Left forelimb (tissue), 1 donor: ENCODE data around the gene MCOLN3.

Experiments used
- DNase-seq: peaks from one replicate; pipeline ENCODE4 v3.0.0-alpha.2; 2018; ENCODE audit warnings: low spot score

The MCOLN3 gene

DNA sequence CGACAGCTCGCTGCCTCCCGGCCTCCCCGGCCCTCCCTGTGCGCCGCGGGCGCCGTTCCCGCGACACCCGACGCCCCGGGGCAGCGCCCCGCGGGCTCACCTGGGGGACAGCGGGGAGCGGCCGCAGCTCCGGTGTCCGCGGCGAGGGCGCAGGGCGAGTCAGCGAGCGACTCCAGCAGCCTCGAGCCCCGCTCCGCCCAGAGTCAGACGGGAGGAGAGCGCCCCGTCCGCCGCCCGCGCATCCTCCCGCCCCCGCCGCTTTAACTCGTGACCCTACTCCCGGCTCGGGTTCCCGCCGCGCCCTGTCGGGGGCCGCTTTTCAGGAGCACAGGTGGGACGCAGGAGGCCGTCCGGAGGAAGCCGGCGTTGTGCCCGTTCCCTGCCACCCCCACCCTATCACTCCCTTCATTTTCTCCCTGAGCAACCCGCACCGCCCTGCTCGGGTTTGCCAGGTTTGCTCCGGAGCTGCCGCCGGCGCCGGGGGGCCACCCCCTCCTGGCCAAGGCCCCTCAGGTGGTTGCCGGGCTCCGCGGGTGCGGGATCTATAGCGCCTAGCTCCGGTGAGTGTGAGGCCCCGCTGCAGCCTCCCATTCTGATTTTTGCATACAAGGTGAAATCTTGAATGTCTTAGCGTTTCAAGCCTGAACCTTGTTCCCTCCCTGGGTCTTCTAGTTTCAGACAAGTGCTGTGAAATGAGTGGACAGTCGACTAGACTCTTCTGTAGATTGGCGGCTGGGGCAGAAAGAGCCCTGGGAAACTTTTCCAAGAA is at the start of gene MCOLN3:
MCOLN3 (minus strand) TSS at position 205 of the 769 bp plus-strand sequence. CDS start 3,140 bp downstream, outside the sequence.
- DNase-seq = peak; percentile 65

GRCh38 chr1:85093644-85094043 is 45.3 kb upstream of the MCOLN3 start:
- DNase-seq = no peak

DNA sequence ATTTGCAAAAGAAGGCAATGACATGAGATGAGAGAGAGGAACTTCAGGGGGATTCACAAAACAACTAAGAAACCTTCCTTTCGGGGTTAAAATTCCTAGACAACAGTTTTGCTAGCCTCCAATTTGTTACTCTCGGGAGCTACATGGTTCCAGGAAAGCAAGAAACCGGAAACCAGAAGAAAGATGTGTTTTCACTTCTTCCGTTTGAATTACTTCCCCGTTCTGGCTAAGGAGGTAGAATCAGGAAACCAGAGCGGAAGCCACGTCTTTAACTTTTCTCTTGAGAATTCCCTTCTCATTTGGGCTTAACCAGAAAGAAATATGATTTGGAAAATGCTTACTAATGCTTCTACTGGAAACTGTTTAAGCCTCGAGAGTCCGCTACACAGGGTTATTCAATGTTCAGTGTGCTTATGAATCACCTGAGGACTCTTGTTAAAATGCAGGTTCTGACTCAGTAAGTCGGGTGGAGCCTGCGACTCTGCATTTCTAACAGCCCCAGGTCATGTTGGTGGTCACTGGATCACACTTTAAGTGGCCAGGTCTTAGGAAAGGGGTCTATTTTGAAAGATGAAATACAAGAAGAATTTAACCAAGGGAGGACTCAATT is 43.5 kb upstream of the MCOLN3 start:
- no peak for DNase-seq

- no peak for DNase-seq
Observed at GRCh38 chr1:85090225-85090624, 41.9 kb upstream of the MCOLN3 start.

GRCh38 chr1:85089203-85089602 is 40.9 kb upstream of the MCOLN3 start:
- DNase-seq = no peak

DNA sequence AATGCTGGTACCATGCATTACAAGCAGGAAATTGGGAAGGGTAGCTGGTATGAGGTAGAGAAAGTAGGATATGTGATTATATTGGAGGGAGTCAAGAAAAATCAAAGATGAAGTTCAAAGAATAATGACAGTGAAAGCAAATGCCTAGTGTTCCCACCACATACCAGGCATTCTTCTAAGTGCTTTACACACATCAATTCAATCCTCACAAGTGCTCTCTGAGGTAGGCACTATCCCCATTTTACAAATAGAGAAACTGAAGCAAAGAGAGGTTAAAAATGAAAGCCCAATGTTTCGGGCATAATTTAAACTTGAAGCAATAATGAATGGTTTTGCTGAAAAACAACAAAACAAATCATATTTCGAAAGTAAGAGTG is 40.1 kb upstream of the MCOLN3 start:
- no peak for DNase-seq

DNA sequence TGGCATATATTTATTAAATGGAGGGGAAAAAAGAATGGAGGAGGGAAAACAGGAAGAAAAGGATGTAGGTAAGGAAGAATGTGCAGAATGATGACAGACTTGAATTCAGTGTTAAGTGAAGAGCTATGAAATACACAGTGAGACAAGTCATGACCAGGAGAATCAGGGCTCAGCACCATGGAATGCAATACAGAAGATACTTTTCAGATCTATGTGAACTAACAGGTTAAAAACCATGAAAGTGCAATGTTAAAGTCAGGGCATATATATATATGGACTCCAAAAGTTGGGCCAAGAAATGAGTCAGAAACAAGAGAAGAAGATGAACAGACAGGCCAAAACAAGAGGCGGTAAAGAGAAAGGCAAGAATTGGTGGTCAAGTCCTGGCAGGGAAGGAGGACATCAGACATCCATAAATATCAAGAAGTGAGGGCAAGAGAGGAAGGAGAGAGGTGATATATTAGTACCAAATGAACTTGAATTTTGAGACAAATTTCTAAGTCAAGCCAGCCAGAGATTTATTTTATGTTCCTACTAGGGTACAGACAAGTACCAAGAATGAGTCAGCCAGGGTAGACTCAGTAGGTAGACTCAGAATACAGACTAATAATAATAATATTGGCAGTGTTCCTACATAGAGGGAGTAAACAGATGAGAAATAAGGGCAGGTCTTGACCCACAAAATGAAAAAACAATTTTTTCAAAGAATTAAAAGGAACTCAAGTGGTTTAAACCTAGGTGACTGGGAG is 39.5 kb upstream of the MCOLN3 start:
- no peak for DNase-seq

GRCh38 chr1:85085417-85085816 is 37.1 kb upstream of the MCOLN3 start:
- DNase-seq = no peak

GRCh38 chr1:85078903-85079302 is 30.6 kb upstream of the MCOLN3 start:
- DNase-seq = no peak

- DNase-seq = no peak
Observed at GRCh38 chr1:85074365-85074964, 26.2 kb upstream of the MCOLN3 start.

DNA sequence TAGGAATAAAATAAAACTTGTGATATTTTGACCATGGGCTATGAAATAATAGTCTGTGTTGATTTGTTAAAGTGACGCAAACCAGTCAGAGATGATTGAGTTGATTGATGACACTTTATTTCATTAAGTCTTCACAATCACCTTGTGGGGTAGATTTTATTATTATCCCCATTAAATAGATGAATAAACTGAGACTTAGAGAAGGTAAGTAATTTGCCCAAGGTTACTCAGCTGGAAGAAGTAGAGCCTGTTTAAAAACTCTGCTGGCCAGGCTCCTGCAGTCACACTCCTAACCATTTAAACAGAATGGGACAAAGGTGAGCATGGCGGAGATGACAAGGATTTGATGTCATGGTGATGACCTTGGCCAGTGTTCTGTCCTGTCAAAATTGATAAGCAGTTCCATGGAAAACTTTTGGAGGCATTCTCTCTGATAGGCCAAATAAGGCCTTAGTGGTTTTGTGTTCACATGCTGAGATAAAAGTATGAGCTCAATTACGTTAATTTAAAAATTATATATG is 22.7 kb upstream of the MCOLN3 start:
- no peak for DNase-seq

DNA sequence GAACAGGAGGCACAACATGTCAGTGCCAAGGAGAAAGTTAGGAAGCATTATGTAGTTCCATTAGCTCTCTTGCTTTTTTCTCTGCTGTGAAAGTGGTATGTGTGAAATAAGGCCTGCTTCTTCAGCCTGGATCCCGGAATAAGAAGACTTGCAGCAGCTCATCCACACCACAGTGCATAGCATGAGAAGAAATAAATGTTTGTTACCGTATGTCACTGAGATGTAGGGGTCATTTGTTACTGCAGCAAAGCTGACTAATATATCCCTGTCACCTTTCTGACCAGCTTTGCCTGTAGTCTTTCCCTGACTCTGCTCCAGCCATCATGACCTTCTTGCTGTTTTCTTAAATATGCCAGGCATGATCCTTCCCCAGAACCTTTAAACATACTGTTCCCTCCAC is 20.5 kb upstream of the MCOLN3 start:
- DNase-seq = no peak

- DNase-seq = no peak
Observed at GRCh38 chr1:85065550-85065949, 17.2 kb upstream of the MCOLN3 start.

- no peak for DNase-seq
Observed at GRCh38 chr1:85062425-85063026, 14.2 kb upstream of the MCOLN3 start.

DNA sequence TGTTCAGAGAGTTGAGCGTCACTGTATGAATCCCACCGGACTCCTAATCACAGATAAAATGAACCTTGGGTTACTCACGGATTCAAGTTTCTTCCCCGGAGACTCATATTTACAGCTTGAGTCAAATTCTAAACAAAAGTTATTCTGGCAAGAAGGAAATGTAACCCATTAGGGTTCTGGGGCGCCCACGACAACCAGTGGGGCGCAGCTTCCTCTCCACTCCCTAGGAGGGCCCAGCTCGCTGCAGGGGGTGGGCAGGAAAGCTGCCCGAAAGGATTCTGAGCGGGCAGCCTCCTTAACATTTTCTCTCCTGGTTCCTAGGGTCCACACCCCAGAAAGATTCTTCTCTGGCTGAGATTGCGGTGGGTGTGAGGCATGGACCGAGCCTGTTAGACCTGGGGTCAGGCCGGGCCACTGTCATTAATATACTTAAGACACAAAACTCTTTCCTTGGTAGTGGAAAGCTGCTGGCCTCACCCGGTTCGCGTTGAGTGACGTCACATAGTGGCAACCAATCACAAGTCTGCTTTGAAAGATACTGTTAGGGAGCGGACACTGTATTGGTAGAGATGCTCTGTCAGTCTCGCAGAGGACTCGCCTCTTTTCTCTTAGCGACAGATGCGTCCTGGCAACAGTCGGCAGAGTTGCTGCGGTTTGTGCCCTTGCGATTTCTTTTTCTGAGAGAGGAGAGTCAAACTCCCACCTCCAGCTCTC is 13.6 kb upstream of the MCOLN3 start:
- peak; percentile 91 for DNase-seq

DNA sequence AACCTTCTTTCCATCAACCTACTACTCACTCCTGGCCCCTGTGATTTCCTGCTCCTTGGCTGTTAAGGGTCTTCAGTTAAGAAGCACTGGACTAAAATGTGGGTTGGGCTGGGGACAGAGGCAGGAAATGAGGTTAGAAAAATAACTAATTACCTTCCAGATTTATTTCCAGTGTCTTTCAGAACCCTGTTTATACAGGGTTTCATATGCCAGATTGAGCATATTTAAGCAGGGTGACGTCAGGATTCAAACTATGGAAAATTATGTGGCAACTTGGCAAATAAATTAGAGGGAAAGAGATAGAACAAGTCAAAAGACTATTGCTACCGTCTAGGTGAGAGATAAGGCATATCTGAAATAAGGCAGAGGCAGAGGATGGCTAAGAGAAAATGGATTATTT is 11.7 kb upstream of the MCOLN3 start:
- DNase-seq = no peak

- no peak for DNase-seq
Observed at GRCh38 chr1:85059563-85059962, 11.3 kb upstream of the MCOLN3 start.

DNA sequence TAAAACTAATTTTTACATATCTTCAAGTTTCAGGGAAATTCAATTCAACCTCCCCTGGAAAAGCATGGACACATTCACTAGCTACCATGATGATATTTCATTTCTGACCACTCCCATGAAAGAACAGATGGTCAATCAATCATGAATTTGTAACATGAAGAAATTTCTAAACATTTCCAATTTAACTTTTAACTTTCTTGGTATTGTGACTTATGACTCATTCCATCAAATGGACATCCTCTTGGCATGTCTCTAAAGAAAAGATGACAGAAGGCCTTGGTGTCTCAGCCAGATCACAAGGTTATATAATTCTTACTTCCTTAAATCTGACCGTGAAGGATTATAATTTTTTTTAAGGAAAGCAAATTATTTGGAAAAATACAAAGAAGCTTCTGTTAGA is 10.5 kb upstream of the MCOLN3 start:
- no peak for DNase-seq

GRCh38 chr1:85058311-85058710 is 10.0 kb upstream of the MCOLN3 start:
- DNase-seq = no peak

- DNase-seq = no peak
Observed at GRCh38 chr1:85054664-85055063, 6.4 kb upstream of the MCOLN3 start.

- DNase-seq = no peak
Observed at GRCh38 chr1:85049735-85050166, 1.5 kb upstream of the MCOLN3 start.
